NCI-H1417 treated with DMSO at 0.1 percent for 48 hours (cell line): ENCODE results near the gene DMXL2.
"Not testable (repeated sequence)": the region's sequence is repeated elsewhere in the genome, so short reads cannot be mapped to it uniquely, and the experiment has no call there.

Experiments
- DNase-seq: peaks from one replicate; lab custom pipeline; 2025; lab: John Stamatoyannopoulos, UW

Gene DMXL2

DNA sequence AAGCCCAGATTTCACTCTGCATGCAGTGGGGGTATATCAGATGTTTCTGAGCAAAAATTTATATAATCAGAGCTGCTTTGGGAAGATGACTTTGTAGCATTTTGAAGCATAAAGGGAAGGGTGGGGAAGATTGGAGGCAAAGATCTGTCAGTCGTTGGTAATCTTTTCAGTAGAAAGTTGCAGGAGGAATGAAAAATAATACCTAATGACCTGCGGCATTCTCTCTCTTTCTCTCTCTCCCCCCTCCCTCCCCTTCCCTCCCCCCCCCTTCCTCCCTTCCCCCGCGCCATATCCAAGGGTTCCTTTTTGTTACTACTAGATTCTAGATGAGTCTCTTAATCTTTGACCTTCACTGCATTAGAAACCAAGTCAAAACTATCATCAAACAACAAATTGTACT, 1.5 kb upstream of the DMXL2 start:
- no peak for DNase-seq

DNA sequence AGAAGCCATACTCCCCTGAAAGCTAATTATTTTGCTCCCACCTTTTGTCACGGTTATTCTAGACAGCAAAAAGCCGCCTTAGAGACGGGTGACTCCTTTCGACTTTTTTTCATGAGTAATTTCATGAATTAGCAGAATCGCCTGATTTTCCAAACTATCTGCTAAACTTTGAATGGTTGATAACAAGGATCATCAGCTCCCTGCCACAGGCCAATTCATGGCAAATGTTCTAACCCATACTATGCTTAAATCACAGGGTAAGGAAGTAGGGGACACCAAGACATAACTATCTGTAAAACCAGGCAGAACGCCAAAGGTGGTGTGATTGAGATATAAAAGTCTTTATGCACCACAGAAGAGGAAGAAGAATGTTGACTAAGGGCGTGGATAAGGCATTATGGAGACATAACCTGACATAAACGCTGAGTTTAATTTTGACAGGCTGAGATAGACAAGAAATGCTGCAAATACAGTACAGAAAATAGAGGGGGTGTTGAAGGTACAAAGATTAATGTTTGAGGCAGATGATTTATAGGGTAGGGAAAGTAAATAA, 891 bp upstream of the DMXL2 start:
- DNase-seq = no peak

DNA sequence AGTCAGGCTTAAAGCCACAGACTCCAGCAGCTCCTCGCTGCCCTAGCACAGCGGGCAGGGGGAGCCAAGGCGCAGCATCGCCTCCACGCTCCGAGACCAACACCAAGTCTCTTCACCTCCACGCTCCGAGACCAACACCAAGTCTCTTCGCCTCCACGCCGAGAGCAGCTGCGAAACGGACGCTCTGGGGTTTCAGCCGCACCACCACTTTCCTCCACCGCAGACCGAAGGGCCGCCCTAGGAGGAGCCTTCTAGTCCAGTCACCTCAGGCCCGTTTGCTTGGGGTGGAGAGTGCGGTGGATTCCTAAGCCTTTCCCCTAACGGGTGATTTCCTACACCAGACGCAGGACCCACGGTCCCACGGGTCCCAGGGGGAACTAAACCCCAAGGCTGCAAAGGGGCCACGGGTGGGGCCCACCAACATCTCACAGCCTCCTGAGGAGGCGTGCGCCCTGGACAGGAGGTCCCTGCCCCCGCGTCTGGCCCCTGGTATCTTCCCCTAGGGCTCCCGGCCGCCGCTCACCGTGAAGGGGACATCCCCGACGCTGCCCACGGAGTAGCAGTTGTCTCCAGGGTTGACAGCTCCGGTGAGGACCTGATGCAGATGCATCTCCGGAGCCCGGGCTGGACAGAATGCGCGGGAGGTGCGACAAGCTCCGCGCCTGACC, 501 bp downstream of the DMXL2 start:
- no peak for DNase-seq

DNA sequence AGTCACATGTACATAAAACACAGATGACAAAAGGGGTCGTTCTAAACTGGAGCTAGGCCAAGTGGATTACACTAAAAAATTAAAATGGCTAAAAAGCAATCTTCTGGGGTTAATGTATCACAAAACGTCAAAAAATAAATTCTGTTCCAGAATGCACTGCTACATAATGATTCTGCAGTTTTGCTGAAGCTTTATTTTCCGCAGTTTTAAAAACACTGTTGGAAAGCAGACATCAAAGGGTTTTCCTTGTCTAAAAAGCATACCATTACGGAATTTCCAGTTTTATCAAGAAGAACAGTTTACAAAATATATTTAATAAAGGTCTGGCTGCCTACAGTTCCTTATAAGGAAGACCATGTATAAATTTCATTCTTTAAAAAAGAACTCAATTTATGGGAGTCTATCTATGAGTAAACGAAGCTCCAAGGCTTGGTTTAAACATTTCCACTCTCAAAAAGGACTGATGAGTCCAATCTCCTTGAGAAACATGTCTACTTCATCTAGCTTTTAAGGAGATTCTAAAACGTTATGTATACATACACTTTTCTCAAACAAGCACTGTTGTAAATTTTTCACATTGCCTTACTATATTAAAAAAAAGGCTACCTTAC, 1.3 kb downstream of the DMXL2 start:
- no peak for DNase-seq

DNA sequence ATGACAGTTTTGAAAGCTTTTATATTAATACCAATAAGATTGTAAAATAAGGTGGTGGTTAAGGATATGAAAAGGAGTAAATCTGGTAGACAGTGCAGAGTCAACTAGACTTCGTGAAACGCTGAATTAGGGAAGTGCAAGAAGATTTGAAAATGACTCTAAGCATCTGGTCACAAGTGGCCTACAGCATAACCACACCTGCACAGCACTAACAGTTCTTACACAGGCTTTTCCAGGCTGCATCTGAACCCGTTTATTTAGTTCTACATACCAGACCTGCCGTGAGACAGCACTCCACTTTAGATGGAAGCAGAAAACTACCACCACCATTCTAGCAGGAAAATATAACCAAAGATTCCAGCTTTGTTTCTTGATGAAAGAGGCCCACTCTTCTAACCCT, 1.9 kb downstream of the DMXL2 start:
- DNase-seq = no peak

DNA sequence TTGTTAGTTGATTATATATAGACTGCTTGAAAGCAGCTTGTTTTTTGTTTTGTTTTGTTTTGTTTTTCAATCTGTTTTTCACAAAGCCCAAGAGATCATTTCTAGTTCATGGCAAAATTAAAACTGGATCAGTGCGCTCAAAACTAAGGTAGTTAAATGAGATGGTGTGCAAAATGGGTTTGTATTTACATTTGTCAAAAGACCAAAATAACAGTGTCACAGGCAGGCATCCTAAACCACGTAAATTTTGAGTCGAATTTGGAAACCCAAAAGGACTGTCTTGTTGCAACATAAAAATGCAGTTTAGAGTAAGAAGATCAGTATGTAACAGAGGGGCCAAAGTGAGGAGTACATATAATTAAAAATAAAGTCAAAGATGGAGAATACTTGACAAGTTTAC, 2.4 kb downstream of the DMXL2 start:
- no peak for DNase-seq

DNA sequence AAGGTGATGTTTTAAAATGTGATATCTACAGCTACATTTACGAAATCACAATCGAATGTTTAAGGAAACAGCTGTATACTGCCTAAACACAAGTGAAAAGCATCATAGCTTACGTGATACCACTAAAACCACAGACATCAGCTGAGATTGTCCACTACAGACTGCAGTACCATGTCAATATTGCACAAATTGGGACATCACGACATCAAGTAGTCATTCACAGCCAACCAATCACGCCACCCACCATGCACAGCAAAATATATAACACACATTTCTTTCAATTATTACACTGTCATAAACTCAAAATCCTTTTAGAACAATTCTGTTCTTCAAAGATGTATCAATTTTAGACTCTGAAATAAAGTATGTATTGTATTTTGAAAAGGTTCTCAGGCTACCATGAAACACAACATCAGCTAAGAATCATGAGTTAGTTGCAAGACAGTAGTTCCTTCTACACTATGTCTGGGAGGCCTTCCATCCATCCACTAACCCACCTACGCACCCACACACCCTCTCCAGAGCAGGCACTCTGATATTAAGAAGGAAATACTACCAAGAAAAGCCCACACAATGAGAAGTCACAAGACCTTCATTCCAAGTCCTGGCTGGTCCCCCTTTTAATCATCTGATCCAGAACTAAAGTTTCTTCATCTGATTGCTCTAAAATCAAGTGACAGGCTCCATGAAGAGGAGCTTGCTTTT, 3.1 kb downstream of the DMXL2 start:
- no peak for DNase-seq

DNA sequence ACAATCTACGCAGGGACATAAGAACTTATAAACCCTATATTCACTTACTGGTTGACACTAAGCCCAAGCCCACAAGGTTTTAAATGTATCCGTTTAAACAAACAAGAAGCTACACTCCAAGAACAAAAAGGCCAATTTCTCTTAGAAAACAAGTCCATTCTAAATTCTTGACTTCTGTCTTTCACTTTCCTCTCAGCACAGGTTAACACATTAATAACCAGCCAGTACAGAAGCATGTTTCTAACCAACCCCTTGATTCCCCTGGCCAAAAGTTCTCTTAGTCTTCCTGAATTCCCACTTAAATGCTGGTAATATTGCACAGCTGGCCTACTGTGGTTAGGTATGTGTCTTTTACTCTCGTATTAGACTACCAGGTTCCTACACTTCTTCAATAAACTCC, 4.7 kb downstream of the DMXL2 start:
- DNase-seq = no peak

DNA sequence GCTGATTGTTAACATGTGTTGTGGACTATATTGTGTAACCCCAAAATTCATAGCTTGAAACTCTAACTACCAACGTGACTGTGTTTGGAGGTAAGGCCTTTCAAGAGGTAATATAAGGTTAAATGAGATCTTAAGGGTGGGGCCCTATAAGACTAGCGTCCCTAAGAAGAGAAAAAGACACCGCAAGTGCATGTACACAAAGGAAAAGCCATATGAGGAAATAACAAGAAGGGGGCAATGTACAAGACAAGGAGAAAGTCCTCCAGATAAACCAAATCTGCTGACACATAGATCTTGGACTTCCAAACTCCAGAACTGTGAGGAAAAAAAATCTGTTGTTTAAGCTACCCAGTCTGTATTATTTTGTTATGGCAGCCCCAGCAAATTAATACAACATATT, 8.6 kb downstream of the DMXL2 start:
- DNase-seq = no peak

DNA sequence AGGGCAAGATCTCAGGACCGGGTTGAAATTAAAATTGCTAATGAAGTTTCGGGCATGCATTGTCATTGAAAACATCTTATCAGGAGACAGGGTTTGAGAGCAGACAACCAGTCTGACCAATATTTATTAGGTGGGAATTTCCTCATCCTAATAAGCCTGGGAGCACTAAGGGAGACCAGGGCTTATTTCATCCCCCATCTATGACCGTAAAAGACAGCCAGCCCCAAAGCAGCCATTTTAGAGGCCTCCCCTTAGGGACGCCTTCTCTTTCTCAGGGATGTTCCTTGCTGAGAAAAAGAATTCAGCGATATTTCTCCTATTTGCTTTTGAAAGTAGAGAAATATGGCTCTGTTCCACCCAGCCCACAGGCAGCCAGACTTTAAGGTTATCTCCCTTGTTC, 9.9 kb downstream of the DMXL2 start:
- DNase-seq = not testable (repeated sequence)

DNA sequence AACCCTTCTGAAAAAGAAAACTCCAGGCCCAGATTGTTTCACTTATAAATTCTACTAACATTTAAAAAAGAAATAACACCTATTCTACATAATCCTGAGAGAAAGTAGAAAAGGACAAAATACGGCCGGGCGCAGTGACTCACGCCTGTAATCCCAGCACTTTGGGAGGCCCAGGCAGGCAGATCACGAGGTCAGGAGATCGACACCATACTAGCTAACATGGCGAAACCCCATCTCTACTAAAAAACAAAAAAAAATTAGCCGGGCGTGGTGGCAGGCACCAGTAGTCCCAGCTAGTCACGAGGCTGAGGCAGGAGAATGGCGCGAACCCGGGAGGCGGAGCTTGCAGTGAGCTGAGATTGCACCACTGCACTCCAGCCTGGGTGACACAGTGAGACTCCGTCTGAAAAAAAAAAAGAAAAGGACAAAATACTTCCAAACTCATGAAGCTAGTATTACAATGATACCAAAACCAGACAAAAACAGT, 19.1 kb downstream of the DMXL2 start:
- DNase-seq = not testable (repeated sequence)

DNA sequence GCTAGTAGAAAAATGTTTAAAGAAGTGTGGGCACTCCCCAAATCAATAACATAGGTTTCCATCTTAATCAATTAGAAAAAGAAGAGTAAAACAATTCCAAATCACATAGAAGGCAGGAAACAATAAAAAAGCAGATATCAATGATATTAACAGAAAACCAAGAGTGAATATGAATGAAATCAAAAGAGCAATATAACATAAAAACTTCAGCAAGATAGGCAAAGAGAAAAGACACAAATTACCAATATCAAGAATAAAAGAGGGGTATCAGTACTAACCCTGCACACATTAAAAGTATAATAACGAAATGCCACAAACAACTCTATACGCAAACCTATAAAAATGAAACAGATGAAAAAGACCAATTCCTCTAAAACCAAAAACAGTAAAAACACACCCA, 19.6 kb downstream of the DMXL2 start:
- no peak for DNase-seq

DNA sequence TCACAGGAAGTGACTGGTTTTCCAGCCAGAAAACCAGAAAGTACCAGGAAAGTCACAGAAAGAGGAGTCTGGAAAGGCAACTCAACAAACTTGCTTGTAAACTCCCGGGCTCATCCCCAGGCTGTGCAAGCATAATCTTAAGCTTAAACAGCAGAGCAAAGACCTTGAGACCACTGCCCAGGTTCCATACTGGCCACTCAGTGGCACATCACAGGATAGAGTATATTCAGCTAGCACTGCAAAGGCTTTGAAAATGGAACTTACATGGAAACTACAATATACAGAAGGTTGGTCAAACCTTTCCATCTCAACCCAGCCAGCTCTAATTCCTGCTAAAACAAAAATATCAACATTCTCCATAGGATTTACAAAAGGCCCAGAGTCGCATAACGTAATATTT, 20.1 kb downstream of the DMXL2 start:
- DNase-seq = no peak

DNA sequence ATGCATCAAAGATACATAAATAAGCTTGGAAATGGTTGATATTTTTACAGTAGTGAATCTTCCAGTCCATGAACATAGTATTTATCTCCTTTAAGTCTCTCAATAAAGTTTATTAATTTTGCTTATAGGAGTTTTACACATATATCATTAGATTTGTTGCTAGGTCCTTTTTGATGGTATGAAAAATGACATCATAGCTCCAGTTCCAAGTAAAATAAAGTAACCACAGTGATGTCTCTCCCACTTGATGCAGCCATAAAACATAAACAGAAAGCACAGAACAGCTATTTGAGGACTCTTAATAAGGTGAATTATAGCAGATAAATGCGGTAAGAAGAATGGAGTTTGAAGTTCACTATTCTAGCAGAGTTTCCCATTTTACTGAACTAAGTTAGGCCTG, 20.8 kb downstream of the DMXL2 start:
- DNase-seq = no peak

DNA sequence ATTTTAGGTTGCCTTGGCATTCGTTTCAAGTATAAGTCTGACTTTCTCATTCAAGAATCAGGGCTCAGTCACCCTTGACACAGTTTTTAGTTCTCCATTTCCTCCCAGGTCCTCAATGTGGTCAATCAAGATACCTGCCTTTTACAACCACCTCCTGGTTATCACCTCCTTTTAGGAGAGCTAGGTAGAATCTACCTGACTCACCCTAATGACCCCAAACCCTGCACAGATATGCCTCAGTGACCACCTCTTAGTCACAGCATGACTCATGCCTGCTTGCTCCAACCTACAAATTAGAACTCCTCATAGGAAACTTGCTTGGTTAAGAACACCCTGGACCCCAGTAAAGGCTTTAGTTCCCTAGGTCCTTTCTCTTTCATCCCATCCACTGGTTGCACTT, 22.5 kb downstream of the DMXL2 start:
- DNase-seq = no peak

DNA sequence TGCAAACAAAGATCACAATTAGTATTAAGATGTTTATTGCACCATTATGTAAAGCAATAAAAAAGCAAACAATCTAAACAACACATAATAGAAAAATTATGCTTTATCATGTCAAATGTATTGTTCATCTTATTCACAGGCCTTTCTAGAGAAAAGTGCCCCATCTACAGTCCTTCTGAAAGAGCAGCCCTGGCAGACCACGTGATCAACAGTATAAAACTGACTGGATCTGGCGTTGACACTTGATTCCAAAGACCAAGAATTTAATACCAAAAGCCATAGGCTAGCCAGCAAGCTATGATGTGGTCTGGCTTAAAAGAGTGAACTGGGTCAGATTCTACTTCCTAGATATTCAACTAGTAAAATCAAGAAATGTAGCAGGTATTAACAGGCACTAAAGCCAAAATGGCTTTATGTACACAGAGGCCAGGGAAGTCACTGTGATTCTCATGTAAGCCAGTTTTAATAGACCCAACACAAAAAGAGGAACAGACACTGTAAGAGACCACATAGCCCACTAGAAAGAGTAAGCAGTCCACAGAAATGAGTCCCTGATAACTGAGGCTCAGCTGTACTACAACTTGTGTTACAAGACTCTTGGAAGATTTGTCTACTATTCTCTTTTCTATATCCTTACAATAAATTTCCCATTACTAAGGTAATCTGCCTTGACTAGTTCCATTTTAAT, 32.5 kb downstream of the DMXL2 start:
- DNase-seq = no peak

DNA sequence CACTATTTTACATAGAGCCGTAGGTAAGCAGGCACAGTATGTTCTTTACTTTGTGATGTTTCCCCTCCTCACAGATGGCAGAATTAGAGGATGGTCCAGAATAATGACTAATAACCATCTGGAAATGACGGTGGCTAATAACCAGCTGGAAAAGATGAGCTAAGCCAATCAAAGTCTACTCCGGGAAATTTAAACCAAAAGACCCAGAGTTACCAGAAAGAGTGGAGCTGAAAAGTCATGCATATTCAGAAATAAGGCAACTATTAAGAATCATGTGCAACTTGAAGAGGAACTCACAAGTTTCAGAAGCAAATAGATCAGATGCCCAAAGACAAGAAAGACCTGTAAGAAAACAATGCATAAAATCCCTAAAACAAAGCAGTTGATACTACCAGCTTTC, 33.6 kb downstream of the DMXL2 start:
- no peak for DNase-seq

DNA sequence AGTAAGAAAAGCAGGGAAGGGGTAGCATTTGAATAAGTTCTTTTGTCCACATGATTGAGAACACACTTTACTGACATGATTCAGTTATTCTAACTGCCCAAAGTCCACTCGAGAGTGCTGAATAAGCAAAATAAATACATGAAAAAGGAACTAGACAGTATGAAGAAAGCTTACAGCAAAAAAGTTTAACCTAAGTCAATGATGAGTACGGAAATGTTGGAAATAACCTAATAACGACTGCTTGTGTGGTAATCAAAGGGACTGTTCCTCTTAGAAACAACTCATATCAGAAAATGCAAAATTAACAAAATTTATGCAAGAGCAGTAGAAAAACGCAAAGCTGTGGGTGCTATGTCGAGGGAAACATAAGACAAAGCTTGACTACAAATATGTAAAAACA, 36.6 kb downstream of the DMXL2 start:
- no peak for DNase-seq

DNA sequence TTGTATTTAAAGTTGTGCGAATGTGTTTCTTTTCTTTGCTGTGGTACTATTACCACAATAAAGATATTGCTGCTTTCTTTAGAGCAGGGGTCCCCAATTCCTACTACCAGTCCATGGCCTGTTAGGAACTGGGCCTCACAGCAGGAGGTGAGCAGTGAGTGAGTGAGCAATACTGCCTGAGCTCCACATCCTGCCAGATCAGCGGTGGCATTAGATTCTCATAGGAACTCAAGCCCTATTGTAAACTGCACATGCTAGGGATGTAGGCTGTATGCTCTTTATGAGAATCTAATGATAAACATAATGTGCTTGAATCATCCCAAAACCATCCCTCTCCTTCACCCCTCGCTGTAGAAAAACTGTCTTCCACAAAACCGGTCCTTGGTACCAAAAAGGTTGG, 41.6 kb downstream of the DMXL2 start:
- DNase-seq = no peak

DNA sequence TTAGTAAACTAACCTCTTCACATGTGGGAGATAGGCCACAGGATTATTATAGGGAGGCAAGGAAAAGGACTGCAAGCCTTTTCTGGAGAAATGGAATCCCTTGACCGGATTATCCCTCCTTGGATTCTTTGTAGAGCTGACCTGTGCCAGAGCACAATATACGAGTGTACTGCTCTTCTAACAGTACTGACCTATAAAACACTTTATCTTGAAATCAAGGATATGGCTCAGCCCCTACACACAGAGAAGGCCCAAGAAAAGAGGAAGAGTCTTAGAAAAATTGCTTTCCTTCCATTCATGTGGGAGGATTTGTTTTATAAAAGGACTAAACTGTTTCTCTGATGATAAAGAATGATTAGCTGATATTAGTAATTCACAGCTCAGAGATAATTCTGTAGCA, 42.2 kb downstream of the DMXL2 start:
- no peak for DNase-seq

DNA sequence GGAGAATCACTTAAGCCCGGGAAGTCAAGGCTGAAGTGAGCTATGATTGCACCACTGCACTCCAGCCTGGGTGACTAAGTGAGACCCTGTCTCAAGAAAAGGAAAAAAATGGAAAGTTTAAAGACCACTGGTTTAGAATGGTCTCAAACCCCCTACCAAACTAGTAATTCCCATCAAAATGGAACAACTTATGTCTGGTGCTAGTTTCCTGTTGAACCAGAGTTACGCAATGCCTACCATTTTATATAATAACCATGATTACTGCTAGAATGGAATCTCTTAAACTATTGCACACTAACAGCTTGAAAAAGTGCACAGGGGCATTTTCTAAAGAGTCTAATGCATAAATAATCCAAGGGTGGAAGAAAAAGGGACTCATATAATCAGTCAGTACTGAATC, 43.6 kb downstream of the DMXL2 start:
- DNase-seq = no peak

DNA sequence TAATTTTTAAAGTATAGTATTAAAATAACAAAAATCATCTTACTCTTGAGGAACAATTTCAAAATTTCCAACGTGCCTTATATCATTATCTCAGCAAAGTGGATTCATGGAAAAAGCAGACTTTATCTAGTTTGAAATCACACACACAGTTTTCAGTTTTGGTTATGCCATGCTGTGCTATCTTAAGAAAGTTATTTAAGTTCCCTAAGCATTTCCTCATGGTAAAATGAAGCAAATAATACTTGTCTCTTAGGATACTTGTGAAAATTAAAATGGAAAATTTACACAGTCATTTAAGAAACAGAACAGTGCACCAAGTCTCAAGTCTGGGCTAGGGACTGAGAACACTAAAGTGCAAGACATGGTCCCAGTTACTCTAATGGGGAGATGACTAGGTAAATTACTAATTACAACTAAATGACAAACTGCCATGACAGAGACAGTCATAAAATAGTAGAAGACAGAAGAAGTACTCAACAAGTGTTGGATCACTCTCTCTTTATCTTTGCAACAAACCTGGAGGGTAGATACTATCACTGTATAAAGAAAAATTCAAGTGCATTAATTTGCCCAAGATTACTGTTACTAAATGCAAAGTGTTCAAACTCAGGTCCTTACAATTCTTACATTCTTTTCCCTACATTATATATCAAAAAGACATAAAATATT, 44.8 kb downstream of the DMXL2 start:
- no peak for DNase-seq
